GM21528 (cell line): ENCODE measurements around the gene ASB13.
A peak's percentile ranks its signal among the peaks of the same experiment; 100 is the strongest.

Experiments used
- ATAC-seq: cut with Tn5 transposase; IDR thresholded peaks from one replicate; pipeline ENCODE4 v1.9.1; 2021; ENCODE audit warnings: mild to moderate bottlenecking, moderate library complexity; ENCODE audit not compliant: unreplicated experiment, low FRiP score

The ASB13 gene, protein sequence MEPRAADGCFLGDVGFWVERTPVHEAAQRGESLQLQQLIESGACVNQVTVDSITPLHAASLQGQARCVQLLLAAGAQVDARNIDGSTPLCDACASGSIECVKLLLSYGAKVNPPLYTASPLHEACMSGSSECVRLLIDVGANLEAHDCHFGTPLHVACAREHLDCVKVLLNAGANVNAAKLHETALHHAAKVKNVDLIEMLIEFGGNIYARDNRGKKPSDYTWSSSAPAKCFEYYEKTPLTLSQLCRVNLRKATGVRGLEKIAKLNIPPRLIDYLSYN

DNA sequence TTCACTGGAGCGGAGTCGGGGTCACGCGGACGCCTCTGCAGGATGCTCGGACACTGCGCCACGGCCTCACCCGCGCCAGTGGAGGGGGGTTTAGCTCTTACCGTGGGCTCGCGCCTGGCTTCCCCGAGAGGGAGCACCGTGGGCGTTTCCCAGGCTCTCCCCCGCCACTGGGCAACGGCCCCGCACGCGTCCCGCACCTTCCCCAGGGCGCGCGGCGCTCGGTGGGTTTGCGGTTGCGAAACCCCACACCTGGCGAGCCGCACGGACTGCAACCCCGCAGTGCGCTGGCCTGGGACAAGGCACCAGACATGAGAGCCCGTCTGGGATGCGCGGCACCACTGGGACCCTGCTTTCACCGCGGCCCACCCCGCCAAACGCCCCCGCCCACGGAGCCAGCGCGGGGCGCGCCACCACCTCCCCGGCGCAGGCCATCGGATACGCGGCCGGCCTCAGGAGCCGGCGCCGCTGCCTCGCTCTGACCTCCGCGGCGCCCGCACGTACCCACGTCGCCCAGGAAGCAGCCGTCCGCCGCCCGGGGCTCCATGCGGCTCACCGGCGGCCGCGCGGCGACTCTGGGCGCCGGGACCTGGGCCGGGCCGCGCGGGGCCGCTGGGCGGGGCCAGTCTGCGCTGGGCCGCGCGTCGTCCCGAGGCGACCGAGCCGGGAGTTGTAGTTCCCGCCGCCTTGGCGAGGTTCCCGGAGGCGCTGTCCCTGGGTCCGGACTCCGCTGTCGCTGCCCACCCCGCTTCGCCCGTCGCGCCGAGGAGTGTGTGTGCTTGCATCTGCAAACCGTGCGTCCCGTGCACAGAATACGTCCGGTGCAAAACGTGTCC lies at the start of gene ASB13:
Gene ASB13, minus strand, starts transcription at position 588 of the 833 bp plus-strand sequence. Its CDS starts 44 bp downstream, at position 544.
- ATAC-seq, result peak; percentile 71

DNA sequence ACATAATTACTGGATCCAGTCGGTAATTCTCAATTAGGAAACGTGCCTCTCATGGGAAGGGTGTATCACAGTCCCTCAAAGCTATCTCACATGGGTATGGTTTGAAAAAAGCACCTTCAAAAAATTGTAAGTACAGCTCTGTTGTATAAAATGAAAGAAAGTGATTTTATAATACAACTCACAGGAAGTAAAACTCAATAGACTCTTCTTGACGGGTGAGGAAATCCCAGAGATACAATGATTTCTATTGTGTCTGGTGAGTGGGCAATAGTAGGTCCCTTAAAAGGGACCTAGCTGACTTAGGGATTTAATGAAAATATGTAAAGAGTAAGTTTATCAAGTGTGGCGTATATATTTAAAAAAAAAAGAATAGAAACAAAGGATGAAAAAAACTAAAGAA lies 45.2 kb upstream of the ASB13 start:
- ATAC-seq, result no peak

DNA sequence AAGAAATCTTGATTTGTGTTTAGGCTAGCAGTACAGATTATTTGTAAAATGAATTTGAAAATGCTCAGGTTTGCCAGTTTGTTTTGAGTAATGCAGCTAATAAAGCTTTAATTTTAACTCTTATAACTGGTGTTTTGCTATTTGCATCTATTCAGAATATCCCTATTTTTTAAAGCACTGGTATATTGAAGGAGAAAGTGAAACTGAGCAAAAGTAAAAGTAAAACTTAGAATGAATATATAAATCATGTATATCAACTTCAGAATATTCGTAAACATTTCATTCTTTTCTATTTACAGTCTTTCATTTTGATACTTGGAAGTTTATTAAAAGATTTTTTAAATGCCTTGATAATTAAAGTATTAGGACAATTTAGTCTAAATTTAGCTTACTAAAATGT lies 44.5 kb upstream of the ASB13 start:
- ATAC-seq, result no peak

DNA sequence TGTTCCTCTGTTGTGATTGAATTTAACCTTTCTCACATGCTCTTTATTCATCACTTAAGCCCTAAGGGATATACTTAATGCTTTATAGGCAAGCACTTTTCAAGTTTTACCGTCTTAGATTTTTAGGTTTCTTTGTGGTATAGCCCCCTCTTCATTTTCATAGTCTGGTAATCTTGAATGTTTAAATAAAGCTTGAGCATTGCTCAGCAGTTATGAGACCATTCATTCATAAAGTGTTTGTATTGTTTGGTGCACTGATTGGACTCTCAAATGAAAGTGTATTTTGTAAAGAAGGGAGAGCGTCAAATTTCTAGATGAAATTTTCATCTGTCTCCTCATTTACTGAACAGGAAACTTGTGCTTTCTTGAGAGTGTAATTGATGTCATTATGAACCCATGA lies 43.5 kb upstream of the ASB13 start:
- no peak for ATAC-seq

DNA sequence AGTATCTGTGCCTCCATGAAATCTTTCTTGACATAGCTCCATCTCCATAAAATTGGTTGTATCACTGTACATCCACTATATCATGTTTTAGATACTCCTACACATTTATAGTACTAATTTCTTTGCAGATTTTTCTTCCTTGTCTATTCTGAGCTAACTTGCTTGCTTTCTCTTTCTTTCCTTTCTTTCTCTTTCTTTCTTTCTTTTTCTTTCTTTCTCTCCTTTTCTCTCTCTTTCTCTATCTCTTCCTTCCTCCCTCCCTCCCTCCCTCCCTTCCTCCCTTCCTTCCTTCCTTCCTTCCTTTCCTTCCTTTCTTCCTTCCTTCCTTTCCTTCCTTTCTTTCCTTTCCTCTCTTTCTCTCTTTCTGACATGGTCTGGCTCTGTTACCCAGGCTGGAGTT lies 42.0 kb upstream of the ASB13 start:
- no peak for ATAC-seq

DNA sequence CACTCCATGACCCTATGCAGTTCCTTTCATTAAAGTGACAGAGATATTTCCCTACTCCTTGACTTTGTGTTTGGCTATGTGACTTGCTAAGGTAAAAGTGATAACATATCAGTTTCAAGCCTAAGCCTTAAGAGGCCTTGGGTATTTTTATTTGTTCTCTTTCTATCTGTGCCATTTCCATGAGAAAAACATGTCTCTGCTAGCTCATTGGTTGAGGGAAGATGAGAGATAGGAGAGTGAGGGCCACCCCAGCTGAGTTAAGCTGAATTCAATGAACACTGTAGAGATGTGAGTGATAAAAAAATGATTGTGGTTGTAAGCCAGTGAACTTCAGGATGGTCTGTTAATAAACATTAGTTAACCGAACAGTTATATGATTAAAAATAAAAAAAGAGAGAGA lies 31.7 kb upstream of the ASB13 start:
- no peak for ATAC-seq

DNA sequence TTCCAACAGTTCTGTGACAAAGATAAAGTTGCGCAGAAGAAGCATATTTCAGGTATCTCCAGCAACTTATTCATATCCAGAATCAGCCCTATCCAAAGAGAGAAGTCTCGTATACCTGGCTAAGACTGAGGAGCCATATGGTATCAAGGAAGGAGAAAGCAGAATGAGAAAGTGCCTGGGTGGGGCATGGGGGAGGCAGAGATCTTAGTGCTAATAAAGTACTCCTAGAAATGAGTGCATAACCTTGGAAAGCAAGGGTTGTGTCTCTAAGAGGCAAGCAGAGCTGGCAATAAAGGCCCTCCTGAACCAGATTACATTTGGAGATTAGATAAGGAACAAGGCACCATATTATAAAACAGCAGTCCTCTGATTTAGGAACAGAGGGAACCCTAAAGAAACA lies 30.9 kb upstream of the ASB13 start:
- no peak for ATAC-seq

DNA sequence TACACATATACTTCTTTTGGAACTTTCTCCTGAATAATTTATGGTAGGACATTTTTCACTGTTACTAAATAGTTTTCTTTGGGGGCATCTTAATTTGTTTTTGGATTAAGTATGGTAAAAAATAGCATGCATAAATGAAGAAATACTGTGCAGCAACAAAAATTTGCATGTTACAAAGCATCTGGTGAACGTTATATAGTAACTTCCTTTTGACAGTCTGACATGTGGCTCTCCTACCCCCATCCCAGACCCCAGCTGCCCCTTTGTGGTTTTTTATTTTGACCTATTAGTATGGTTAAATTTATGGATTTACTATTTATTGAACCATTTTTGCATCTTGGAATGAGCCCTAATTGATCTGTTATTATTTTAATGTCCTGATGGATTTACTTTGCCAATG lies 28.2 kb upstream of the ASB13 start:
- no peak for ATAC-seq

DNA sequence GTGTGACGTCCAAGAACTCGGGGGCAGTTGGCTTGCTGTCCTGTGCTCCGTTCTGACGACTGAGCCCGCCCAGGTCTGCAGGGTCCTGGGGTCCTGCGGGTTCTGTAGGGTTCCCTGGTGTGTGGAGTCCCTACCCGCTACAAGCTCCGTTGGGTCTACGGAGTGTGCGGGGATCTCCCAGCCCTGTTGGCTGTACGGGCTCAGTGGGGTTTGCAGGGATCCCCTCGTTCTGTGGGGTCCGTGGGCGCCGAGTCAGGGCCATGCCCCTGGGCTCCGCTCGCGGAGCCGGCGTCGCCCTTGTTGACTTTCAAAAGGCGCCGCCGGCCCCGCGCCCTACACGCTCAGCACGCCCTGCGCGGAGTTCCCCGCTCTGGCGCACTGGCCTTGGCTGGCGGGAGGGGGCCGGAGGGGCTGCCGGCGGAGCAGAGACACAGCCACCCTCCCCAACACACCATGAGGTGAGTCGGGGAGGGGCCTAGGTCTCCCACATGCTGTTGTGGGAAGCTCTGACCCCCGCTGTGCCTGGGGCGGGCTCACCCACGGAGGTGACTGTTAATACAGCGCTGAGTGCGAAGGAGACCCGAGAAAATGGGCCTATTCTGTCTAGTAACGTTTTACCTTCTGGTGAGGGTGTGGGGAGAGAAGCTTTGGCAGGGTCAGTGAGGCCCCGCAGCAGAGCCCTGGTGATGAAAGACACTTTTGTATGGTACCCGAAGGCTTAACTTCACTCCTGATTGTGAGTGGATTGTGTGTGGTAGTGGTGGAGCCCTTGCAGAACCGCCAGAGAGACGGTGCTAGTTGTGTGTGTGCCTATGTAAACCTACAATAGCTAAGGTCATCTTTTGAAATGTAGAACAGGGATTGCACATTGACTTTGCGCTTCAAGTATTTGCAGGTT lies 26.3 kb upstream of the ASB13 start:
- peak; percentile 70 for ATAC-seq

DNA sequence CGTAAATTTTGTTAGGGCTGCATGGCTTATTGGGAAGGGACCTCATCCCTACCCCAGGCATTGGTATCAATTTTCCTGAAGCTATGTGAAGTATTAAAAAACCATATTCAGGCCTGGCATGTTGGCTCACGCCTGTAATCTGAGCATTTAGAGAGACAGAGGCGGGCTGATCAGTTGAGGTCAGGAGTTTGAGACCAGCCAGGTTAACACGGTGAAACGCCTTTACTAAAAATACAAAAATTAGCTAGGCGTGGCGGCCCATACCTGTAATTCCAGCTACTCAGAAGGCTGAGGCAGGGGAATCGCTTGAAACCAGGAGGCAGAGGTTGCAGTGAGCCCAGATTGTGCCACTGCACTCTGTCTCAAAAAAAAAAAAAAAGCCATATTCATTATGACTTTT lies 25.4 kb upstream of the ASB13 start:
- no peak for ATAC-seq

DNA sequence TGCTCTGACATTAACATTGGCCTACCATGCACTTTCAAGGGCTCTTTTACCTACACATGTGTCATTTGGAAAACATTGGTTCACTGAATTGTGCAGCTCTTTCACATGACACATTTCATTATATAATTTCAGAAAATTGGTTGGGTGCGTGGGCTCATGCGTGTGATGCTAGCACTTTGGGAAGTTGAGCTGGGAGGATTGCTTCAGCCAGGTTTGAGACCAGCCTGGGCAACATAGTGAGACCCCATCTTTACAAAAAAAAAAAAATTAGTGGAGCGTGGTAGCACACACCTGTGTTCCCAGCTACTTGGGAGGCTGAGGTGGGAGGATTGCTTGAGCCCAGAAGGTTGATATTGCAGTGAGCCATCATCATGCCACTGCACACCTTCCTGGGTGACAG lies 22.2 kb upstream of the ASB13 start:
- ATAC-seq, result no peak

DNA sequence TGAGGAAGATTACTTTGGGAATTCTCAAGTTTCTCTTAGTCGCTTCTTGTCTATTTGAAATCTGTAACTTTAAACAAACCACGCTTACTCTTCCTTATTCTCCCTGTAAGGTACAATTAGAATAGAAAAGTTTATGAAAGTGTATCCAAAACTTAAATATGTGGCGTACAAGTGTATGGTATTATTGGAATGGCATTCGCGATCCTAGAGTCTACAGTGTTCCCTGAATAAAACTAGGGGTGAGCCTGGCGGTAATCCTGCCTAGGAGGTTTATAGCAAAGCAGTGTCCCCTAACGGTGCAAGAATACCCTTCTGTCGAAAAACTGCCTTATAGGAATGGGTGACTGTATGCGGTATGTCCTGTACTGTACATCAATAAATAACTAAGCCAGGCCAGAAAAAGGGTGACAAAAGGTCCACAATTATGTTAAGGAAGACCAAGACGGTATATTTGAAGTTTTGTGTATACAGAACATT lies 19.4 kb upstream of the ASB13 start:
- ATAC-seq, result no peak

DNA sequence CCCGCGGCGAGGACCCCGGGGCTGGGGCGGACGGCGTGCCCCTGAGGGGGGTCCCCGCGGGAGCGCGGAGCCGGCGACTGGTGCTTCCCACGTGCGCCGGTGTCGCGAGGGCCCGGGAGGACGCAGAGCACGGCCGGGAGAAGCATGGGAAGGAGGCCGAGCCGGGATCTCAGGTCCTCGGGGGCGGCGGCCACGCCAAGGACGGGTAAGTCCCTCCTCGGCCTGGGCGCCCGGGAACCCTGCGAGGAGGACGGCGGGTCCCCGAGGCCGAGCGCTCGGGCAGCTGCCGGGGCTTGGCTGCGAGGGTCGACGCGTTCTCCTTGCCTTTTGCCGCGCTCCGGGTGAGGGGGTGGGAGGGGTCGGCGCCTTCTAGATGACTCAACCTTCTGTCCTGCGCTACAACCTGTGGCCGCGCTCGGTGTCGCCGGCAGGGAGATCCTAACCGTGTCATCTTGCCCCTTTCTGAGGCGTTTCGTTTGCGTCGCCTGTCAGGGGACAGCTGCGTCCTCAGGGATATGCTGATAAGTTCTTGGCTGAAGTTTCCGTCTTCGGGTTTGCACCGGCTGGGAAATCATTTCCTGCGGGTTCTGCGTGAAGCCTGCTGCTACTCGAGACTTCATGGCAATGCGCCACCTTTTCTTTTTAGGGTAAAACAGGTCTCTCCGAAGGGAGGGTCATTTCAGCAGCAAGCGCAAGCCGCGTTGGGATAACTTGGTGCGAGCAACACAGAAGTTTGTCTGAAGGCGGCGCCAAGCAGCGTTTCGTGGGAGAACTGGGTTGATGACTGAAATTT lies 18.8 kb upstream of the ASB13 start:
- ATAC-seq, result peak; percentile 46

DNA sequence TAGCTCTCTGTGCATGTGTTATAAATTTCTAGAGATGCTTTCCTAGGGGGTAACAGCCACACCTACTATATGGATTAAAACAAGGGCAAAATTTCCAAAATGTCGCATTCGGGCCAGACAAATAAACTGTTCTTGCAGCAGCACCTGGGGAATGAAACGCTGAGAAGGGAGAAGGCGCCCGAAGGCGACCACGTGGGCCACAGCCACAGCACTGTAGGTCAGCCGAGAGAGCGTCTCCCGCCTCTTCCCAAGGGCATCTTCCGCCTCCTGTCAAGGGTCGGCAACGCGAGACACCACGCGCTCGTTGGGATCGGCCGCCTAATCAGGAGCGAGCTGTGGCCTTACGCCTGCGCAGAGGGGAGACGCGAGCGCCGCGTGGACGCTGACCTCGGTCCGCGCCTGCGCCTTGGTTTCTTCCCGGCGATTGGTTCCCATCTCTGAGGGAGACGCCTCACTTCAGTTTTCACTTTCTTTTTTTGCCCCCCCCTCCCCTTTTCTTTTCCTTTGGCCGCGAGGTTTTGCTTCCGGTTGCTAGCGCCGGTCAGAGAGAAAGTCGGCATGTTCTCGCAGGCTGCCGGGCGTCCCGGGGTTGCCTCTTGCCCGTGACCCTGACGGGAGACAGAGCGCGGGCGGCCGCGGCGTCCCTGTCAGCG lies 18.0 kb upstream of the ASB13 start, which contains the start of gene TASOR2:
Gene TASOR2, plus strand, starts transcription at position 521 of the 653 bp plus-strand sequence. CDS start 35,805 bp downstream, outside the sequence.
- ATAC-seq, result peak; percentile 72

DNA sequence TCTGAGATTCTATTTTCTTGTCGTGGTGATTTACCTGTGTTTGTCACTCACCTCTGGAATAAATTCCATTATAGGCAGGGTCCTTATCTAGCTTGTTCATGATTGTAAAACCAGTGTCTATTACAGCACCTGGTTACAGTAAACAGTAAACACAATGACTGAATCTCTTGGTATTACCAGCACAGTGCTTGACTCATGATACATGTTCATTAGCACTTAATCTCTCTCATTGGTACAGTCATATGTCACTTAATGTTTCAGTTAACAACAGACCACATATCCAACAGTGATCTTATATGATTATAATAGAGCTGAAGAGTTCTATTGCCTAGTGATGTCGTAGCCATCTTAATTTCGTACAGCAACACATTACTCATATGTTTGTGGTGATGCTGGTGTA lies 16.7 kb upstream of the ASB13 start:
- ATAC-seq, result no peak

DNA sequence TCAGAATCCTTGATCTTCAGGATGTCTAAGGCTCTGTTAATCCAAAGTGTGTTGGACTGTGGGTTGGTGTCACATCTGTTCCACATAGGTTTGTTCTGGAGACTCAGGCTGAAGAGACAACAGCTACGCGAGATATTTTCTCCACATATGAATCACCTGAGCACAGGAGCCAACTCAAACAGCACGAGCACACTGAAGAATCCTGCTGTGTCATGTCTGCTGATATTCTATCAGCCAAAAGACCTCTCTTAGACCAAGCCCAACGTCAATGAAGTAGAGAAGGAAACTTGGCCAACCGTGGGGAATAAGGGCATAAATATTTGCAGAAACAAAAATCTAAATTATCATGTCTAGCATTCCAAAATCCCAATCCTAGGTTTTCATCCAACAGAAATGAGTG lies 15.5 kb upstream of the ASB13 start:
- ATAC-seq, result no peak

DNA sequence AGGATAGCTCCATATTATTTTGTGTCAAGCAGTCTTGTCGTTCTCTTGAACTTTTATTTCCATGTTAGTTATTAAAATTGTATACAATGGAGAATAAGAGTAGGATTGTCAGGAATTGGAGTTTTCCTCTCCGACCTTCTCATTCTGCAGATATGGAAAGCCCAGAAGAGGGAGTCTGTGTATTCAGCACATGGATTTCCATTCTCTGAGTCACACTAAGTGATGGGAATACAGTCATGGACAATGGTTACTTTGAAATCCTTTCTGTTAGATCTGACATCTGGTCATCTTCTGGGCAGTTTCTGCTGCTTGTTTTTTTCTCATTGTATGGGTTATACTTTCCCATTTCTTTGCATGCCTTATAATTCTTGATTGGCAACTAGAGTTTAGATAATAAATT lies 13.2 kb upstream of the ASB13 start:
- ATAC-seq, result no peak

DNA sequence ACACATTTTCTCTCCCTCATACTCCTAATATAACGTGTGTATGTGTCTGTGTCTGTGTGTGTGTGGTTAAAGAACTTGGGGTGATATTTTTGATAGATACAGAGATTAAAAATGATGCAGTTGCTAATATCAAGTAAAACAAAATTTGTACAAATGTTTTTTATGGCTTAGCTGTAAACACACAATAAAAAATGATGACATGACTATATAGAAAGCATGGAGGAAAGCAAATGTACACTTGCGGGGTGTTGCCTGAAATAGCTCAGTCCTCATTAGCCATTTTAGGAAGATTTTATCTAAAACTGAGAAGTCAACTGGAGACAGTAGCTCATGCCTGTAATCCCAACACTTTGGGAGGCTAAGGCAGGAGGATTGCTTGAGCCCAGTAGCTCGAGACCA lies 12.6 kb upstream of the ASB13 start:
- no peak for ATAC-seq

DNA sequence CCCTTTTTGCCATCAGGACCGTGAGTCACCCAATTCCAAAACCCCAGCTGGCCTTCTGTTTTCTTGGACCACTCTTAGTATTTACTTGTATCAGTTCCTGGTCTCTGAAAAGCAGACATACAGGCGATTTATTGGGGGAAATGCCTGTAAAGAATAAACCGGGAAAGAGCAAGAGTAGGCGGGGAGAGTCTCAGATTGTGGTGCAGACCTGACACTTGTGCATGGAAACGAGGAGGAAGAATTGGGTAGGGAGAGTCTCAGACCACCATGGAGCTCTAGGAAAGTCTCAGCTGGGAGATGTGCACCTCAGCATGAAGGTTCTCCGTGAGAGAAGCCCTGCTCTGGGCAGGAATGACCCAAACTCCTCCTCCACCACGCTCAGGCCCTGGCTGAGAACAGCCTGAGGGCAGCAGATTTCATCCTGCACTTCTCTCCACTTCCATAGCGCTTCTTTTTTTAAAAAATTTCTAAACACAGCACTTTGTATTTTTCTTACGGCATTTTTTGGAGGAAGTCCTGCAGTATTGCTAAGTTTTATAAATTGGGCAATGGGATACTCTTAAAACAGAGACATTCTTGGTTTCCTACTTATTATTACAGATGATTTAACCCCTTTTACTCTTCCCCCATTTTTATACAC lies 12.1 kb upstream of the ASB13 start:
- no peak for ATAC-seq
